Fibroblast of the aortic adventitia (primary cell): ENCODE data around the gene TECTA. TPM values are rescaled to one million over a fixed set of nuclear protein-coding genes. Genes with fewer than 3 reads are reported as not detected.
"Not testable (repeated sequence)": the region's sequence is repeated elsewhere in the genome, so short reads cannot be mapped to it uniquely, and the experiment has no call there.

Experiments
- DNase-seq: peaks from one replicate; pipeline ENCODE4 v3.0.0-alpha.2; 2010; ENCODE audit warnings: low read depth
- H3K4me3 ChIP-seq: 2 replicates; pipeline ENCODE4 v1.5.1; 2011; ENCODE audit warnings: low read depth, mild to moderate bottlenecking, control low read depth, low read length, moderate library complexity
- total RNA-seq: library from RNA; depleted of rRNA; stranded (reverse); fragments of >200 nt; gene quantifications from 2 replicates; pipeline ENCODE4 v1.2.3, GENCODE V29; 2012; ENCODE audit warnings: low replicate concordance
- TF ChIP-seq, protein P1 (sequence below): IDR thresholded peaks from 2 replicates; pipeline ENCODE4 v1.5.1; 2011; ENCODE audit warnings: mild to moderate bottlenecking, low read length, control low read depth, inconsistent platforms; ENCODE audit not compliant: insufficient read depth

Gene TECTA
- total RNA-seq, 1 donor: 0.36 TPM

GRCh38 chr11:121231576-121232278 is 130.7 kb downstream of the TECTA start:
- TF ChIP-seq, protein P1, sequence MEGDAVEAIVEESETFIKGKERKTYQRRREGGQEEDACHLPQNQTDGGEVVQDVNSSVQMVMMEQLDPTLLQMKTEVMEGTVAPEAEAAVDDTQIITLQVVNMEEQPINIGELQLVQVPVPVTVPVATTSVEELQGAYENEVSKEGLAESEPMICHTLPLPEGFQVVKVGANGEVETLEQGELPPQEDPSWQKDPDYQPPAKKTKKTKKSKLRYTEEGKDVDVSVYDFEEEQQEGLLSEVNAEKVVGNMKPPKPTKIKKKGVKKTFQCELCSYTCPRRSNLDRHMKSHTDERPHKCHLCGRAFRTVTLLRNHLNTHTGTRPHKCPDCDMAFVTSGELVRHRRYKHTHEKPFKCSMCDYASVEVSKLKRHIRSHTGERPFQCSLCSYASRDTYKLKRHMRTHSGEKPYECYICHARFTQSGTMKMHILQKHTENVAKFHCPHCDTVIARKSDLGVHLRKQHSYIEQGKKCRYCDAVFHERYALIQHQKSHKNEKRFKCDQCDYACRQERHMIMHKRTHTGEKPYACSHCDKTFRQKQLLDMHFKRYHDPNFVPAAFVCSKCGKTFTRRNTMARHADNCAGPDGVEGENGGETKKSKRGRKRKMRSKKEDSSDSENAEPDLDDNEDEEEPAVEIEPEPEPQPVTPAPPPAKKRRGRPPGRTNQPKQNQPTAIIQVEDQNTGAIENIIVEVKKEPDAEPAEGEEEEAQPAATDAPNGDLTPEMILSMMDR: no peak
- no peak for DNase-seq
- no peak overlapping the region for H3K4me3 ChIP-seq

GRCh38 chr11:121235057-121235456 is 134.0 kb downstream of the TECTA start:
- H3K4me3 ChIP-seq: no peak overlapping the region
- DNase-seq: no peak
- TF ChIP-seq, protein P1: no peak

- H3K4me3 ChIP-seq: no peak overlapping the region
- TF ChIP-seq, protein P1: no peak
- peak; percentile 15 for DNase-seq
These were observed 135.3 kb downstream of the TECTA start for GRCh38 chr11:121236115-121237001.

DNA sequence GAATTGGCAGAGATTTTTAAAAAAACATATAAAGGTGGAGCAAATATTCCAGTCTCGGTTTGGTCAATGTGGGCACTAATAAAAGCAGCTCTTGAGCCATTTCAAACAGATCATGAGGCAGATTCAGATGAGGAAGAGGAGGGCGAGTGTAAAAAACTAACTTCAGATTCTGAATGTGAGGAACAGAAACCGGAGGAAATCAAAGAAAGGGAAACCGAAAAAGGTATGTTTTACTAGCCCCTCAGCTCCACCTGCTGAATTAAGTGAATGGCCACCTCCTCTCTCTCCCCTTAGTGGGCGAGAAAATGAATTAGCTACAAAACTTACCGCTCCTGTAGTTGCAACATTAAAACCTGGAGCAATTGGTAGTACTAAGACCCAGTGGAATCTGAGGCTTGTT is 136.2 kb downstream of the TECTA start:
- DNase-seq, H3K4me3 ChIP-seq: not testable (repeated sequence)

DNA sequence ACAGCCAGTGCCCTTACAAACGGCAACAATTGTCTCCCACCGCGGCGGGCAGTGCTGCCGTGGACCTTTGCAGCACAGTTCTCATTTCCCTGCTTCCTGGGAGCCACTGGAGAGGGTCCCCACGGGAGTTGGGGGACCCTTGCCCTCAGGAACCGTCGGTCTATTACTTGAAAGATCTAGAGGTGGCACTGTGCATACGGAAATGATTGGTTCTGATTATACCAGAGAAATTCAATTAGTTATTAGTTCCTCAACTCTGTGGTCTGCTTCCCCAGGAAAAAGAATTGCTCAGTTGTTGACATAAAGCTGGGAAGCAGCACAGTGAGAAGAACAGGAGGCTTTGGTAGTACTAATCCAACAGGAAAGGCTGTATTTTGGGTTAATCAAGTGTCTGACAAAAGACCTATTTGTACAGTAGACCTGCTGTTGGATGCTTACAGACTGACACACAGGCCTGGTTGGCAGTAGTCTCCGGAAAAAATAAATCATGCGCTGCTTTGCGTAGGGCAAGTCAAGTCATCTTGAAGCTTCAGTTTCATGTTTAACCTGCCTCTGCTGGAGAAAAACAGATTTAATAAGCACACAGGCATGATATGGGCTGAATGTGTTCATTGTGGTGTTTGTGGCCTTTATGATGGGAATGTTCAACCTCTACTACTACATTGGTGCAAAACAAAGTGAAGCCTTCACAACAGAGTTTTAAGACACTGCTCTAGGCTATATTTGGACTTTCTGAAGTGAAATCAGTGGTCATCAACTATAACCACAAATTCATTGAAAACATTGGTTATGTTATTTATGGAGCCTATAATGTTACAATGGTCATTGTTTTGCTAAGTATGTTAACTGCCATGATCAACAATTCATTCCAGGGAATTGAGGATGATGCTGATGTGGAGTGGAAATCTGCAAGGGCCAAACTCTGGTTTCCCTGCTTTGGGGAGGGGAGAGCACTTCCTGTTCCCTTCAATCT is 136.9 kb downstream of the TECTA start:
- H3K4me3 ChIP-seq: no peak overlapping the region
- peak; percentile 18 for DNase-seq

GRCh38 chr11:121238956-121239355 is 137.9 kb downstream of the TECTA start:
- no peak overlapping the region for H3K4me3 ChIP-seq
- TF ChIP-seq, protein P1: no peak
- DNase-seq: no peak

More for the DNA sequence above, 136.9 kb downstream of the TECTA start:
- TF ChIP-seq, protein P1: no peak

GRCh38 chr11:121240001-121240400 is 139.0 kb downstream of the TECTA start:
- not testable (repeated sequence) for DNase-seq, H3K4me3 ChIP-seq
